Trophoblast cell (in vitro differentiated cells and primary cell): ENCODE results near the gene NUCKS1.

Experiments
- DNase-seq, 2 donors: peaks; one replicate each; pipeline ENCODE4 v3.0.0-alpha.2; 2016
- H2AFZ ChIP-seq: 2 replicates; pipeline ENCODE4 v1.6.1; 2013; ENCODE audit warnings: low read length, moderate library complexity, mild to moderate bottlenecking; ENCODE audit not compliant: insufficient read depth, poor library complexity
- H2AK5ac ChIP-seq: 2 replicates; pipeline ENCODE4 v1.6.1; 2013; ENCODE audit warnings: mild to moderate bottlenecking, low read length
- H2BK120ac ChIP-seq: 2 replicates; pipeline ENCODE4 v1.6.1; 2013; ENCODE audit warnings: low read length, mild to moderate bottlenecking, moderate library complexity; ENCODE audit not compliant: insufficient read depth, poor library complexity
- H2BK12ac ChIP-seq: 2 replicates; pipeline ENCODE4 v1.6.1; 2013; ENCODE audit warnings: mild to moderate bottlenecking, low read length, moderate library complexity
- H2BK5ac ChIP-seq: 2 replicates; pipeline ENCODE4 v1.6.1; 2013; ENCODE audit warnings: low read length, low read depth, moderate library complexity, mild to moderate bottlenecking; ENCODE audit not compliant: poor library complexity
- H3K14ac ChIP-seq: 2 replicates; pipeline ENCODE4 v1.6.1; 2013; ENCODE audit warnings: mild to moderate bottlenecking, low read length
- H3K18ac ChIP-seq: 2 replicates; pipeline ENCODE4 v1.6.1; 2013; ENCODE audit warnings: mild to moderate bottlenecking, low read length
- H3K23ac ChIP-seq: 2 replicates; pipeline ENCODE4 v1.6.1; 2013; ENCODE audit warnings: low read length
- H3K27ac ChIP-seq: 2 replicates; pipeline ENCODE4 v1.5.1; 2013; ENCODE audit warnings: low read depth, mild to moderate bottlenecking, inconsistent platforms, low read length, moderate library complexity
- H3K27me3 ChIP-seq: 2 replicates; pipeline ENCODE4 v1.6.1; 2013; ENCODE audit warnings: inconsistent platforms, mild to moderate bottlenecking, low read length, moderate library complexity; ENCODE audit not compliant: insufficient read depth
- H3K36me3 ChIP-seq, 2 experiments: 1 replicate in 1 of 2; 2 replicates in 1 of 2; pipeline ENCODE4 v1.6.1; 2013; ENCODE audit warnings: low read length in 2 of 2, mild to moderate bottlenecking in 2 of 2, moderate library complexity in 1 of 2; ENCODE audit not compliant: insufficient read depth in 2 of 2, control insufficient read depth in 1 of 2
- H3K4ac ChIP-seq: 2 replicates; pipeline ENCODE4 v1.6.1; 2013; ENCODE audit warnings: low read depth, mild to moderate bottlenecking, low read length, moderate library complexity
- H3K4me1 ChIP-seq, 2 experiments: 1 replicate in 1 of 2; 2 replicates in 1 of 2; pipeline ENCODE4 v1.6.1; 2013; ENCODE audit warnings: low read length in 2 of 2, mild to moderate bottlenecking in 2 of 2, moderate library complexity in 1 of 2; ENCODE audit not compliant: insufficient read depth in 2 of 2, control insufficient read depth in 1 of 2
- H3K4me2 ChIP-seq: 2 replicates; pipeline ENCODE4 v1.6.1; 2013; ENCODE audit warnings: inconsistent platforms, mild to moderate bottlenecking, low read length, moderate library complexity
- H3K4me3 ChIP-seq: 2 replicates; pipeline ENCODE4 v1.5.1; 2013; ENCODE audit warnings: mild to moderate bottlenecking, low read depth, low read length, inconsistent platforms
- H3K79me1 ChIP-seq: one replicate; pipeline ENCODE4 v1.6.1; 2013; ENCODE audit warnings: low read length
- H3K79me2 ChIP-seq: 2 replicates; pipeline ENCODE4 v1.6.1; 2013; ENCODE audit warnings: low read length, mild to moderate bottlenecking; ENCODE audit not compliant: control insufficient read depth, insufficient read depth, poor library complexity
- H3K9ac ChIP-seq: 2 replicates; pipeline ENCODE4 v1.6.1; 2013; ENCODE audit warnings: mild to moderate bottlenecking, low read length
- H3K9me3 ChIP-seq: 2 replicates; pipeline ENCODE4 v1.6.1; 2013; ENCODE audit warnings: low read depth, mild to moderate bottlenecking, control low read depth, inconsistent platforms, low read length; ENCODE audit not compliant: insufficient read depth
- H4K12ac ChIP-seq: 2 replicates; pipeline ENCODE4 v1.6.1; 2013; ENCODE audit warnings: low read depth, mild to moderate bottlenecking, low read length, moderate library complexity
- H4K8ac ChIP-seq: 2 replicates; pipeline ENCODE4 v1.6.1; 2013; ENCODE audit warnings: low read depth, mild to moderate bottlenecking, low read length, moderate library complexity
- H4K91ac ChIP-seq: one replicate; pipeline ENCODE4 v1.6.1; 2013; ENCODE audit warnings: low read depth, mild to moderate bottlenecking, low read length, moderate library complexity
- WGBS: extraction: QIAGEN DNeasy Blood & Tissue Kit; methylation state at CpG from one replicate; pipeline ENCODE4 v1.1.7; 2013; ENCODE audit warnings: missing lambda C conversion rate; ENCODE audit not compliant: insufficient read length, insufficient coverage; ENCODE audit errors: extremely low coverage; 5-methylcytosine and 5-hydroxymethylcytosine counted together

The NUCKS1 gene

DNA sequence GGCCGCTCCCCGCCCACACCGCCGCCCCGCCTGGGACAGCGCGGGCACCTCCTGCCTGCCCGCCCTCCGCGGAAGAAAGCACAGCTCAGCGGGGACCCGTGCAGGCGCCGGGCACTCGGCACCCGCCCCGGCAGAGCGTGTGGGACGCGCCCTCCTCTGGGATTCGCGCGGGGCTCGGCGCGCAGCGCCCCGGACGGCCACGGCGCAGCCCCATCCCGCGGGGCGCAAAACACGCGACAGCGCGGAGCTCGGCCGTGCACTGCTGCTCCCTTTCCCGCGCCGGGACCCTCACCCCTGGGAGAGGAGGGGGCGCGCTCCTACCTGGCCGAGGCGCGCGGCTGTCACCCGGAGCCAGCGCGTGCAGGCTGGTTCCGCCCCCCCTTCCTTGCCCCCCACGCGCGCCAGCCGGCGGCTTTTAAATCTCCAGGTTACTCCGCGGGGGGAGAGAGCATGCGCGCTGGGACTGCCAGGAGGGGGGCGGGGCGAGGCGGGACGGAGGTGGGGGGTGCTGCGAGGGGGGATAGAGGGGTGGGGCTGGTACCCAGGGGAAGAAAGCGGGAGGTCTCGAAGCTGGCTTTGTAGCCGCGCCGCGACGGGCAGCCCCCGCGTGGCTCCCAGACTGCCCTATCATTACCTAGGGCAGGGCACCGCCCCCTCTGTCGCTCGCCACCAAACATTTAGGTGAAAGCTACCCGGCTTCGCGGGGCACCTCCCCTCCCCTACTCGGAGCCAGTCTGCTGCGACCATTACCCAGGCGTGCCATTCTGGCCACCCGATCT is 69.7 kb downstream of the NUCKS1 start, which contains the start of gene SLC45A3:
Gene SLC45A3, minus strand, starts transcription at position 437 of the 779 bp plus-strand sequence. CDS start 15,853 bp downstream, outside the sequence.
- Histone ChIP-seq H3K9me3 (peaks cover 2% of the 10 kb centered on the region), H3K18ac (peak within 1 kb of the TSS; percentile 28), H3K36me3 (no peaks in the 10 kb centered on the region), H3K79me2 (no peaks in the 10 kb centered on the region), H3K23ac (no peak within 1 kb of the TSS), H4K12ac (peak within 1 kb of the TSS; percentile 45), H3K4me1 (peaks cover 4 to 13% of the 10 kb centered on the region in 2 experiments), H3K14ac (peak within 1 kb of the TSS; percentile 27), H4K91ac (peak within 1 kb of the TSS; percentile 58), H2BK5ac (peak within 1 kb of the TSS; percentile 8), H3K4me2 (peak within 1 kb of the TSS; percentile 99), H2AK5ac (no peak within 1 kb of the TSS), H2BK120ac (peak within 1 kb of the TSS; percentile 26), H3K4ac (no peak within 1 kb of the TSS), H3K27me3 (no peaks in the 10 kb centered on the region), H4K8ac (peak within 1 kb of the TSS; percentile 59), H3K4me3 (peak within 1 kb of the TSS; percentile 88), H2BK12ac (peak within 1 kb of the TSS; percentile 18), H3K79me1 (peaks cover 6% of the 10 kb centered on the region), H2AFZ (peak within 1 kb of the TSS; percentile 82), H3K9ac (peak within 1 kb of the TSS; percentile 71), H3K27ac (no peak within 1 kb of the TSS)
- DNase-seq = no peak
- WGBS = no CpG with 5 or more reads among the region's 86 CpGs

DNA sequence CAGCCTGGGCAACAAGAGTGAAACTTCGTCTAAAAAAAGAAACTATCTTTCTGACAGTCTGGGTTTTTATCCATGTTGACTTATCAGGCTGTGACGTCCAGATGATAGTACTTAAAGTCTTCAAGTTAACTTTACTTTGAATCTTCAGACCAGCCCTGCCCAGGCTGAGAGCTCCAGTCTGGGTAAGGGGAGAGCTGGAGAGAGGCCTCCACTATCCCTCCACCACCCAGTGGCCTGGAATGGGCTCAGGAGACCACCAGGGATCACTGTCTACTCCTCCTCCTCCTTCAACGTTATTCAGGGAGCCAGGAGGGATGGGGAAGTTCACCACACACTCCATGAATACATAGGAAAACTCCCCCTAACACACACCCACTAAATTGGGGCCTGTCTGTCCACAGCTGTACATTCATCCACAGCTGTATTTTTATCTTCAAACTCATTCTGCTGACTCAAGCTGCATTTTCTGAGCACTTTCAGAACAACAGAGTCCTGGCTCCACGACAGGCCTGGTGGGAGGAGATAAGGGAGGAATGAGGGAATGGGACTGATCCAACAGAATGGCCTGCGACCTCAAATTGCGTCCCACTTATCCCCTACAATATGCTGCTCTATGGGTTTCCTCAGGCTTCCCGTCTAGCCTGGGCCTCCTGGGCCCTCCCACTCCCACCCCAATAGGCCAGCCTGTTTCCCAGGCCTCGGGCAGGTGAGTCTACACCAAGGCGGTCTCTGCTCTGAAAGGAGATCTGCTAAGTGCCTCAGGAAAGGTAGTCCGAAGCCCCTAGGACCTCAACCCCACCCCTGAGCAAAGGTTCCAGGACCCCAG is 71.5 kb downstream of the NUCKS1 start:
- H3K4me2 ChIP-seq = no peak overlapping the region
- H2AFZ ChIP-seq = no peak overlapping the region
- peaks cover 4 to 13% of the 10 kb centered on the region in 2 experiments for H3K4me1 ChIP-seq
- H2BK120ac ChIP-seq = no peak overlapping the region
- H3K9ac ChIP-seq = no peak overlapping the region
- H3K23ac ChIP-seq = no peak overlapping the region
- H2BK12ac ChIP-seq = no peak overlapping the region
- H3K9me3 ChIP-seq = peaks cover 2% of the 10 kb centered on the region
- no peak overlapping the region for H3K4me3 ChIP-seq
- H3K79me2 ChIP-seq = no peaks in the 10 kb centered on the region
- H3K27me3 ChIP-seq = no peaks in the 10 kb centered on the region
- no peak overlapping the region for H4K12ac ChIP-seq
- H2BK5ac ChIP-seq = no peak overlapping the region
- no peak overlapping the region for H2AK5ac ChIP-seq
- H3K14ac ChIP-seq = no peak overlapping the region
- no CpG with 5 or more reads among the region's 10 CpGs for WGBS
- no peak overlapping the region for H3K4ac ChIP-seq
- peaks cover 6% of the 10 kb centered on the region for H3K79me1 ChIP-seq
- no peak for DNase-seq
- no peak overlapping the region for H3K18ac ChIP-seq
- no peak overlapping the region for H4K91ac ChIP-seq
- no peak overlapping the region for H3K27ac ChIP-seq
- H3K36me3 ChIP-seq = no peaks in the 10 kb centered on the region
- no peak overlapping the region for H4K8ac ChIP-seq

DNA sequence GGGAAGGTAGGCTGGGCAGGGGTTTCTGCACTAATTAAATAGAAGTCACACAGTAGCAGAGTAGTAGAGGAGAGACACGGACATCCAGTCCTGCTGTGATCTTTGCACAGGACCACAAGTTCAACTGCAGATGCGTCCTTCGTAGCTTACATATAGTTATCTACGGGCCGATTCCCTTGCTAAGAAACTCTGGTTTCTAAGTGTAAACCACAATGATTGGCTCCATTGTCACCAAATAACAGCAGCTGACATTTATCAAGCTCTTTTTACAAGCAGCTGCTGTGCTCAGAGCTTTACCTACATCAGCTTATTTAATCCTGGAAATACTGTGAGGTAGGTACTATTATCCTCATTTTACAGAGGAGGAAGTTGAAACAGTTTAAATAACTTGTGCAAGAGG is 72.8 kb downstream of the NUCKS1 start:
- Histone ChIP-seq H3K79me2 (no peaks in the 10 kb centered on the region), H3K4me3 (no peak overlapping the region), H2BK120ac (no peak overlapping the region), H3K4me1 (peaks cover 4 to 13% of the 10 kb centered on the region in 2 experiments), H3K27me3 (no peaks in the 10 kb centered on the region), H4K91ac (no peak overlapping the region), H3K14ac (no peak overlapping the region), H3K18ac (no peak overlapping the region), H3K9ac (no peak overlapping the region), H3K36me3 (no peaks in the 10 kb centered on the region), H3K23ac (no peak overlapping the region), H4K8ac (no peak overlapping the region), H2BK12ac (no peak overlapping the region), H2BK5ac (no peak overlapping the region), H3K4me2 (no peak overlapping the region), H3K9me3 (no peaks in the 10 kb centered on the region), H3K79me1 (peaks cover 6% of the 10 kb centered on the region), H2AFZ (no peak overlapping the region), H2AK5ac (no peak overlapping the region), H4K12ac (no peak overlapping the region), H3K4ac (no peak overlapping the region), H3K27ac (no peak overlapping the region)
- no peak for DNase-seq
- WGBS = no CpG with 5 or more reads among the region's 5 CpGs

DNA sequence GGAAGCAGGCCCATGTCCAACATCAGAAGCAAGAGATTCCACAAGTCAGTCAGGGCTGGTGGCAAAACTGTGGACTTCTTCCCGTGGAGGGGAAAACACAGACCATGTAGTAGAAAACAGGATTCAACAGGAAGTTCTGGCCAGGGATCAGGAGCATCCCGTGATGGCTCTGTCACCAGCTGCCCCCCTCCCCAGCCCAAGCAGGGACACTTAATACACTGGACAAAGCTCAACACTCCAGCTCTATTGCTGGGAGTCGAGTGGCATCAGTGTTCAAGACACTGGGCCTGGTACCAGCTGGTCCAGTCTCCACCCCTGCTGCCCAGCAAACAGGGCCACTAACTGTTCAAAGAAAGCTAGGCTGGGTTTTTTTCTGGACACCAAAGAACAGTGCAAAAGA is 73.4 kb downstream of the NUCKS1 start:
- Histone ChIP-seq H3K27ac (no peak overlapping the region), H2BK120ac (no peak overlapping the region), H2AK5ac (no peak overlapping the region), H3K4me2 (no peak overlapping the region), H2BK5ac (no peak overlapping the region), H3K9me3 (no peaks in the 10 kb centered on the region), H3K18ac (no peak overlapping the region), H3K79me2 (no peaks in the 10 kb centered on the region), H3K23ac (no peak overlapping the region), H3K4me3 (no peak overlapping the region), H4K8ac (no peak overlapping the region), H2AFZ (no peak overlapping the region), H4K91ac (no peak overlapping the region), H3K14ac (no peak overlapping the region), H4K12ac (no peak overlapping the region), H3K27me3 (no peaks in the 10 kb centered on the region), H3K9ac (no peak overlapping the region), H3K36me3 (no peaks in the 10 kb centered on the region), H3K79me1 (peaks cover 6% of the 10 kb centered on the region), H3K4me1 (peaks cover 6 to 19% of the 10 kb centered on the region in 2 experiments), H3K4ac (no peak overlapping the region), H2BK12ac (no peak overlapping the region)
- no peak for DNase-seq
- no CpG with 5 or more reads among the region's 3 CpGs for WGBS
